Neural cell (in vitro differentiated cells): ENCODE results near the gene CFAP161.

ENCODE experiments used
- CTCF ChIP-seq: fragments of 450-650 bp; IDR thresholded peaks from 2 replicates; pipeline ENCODE4 v1.5.1; 2014; ENCODE audit warnings: antibody characterized with exemption, mild to moderate bottlenecking, moderate library complexity; ENCODE audit not compliant: poor library complexity, severe bottlenecking
- EZH2 ChIP-seq: fragments of 200-600, 300-800 bp; shearing (Covaris generic), sonication (generic); IDR thresholded peaks from 2 replicates; pipeline ENCODE4 v1.6.1; 2014; ENCODE audit warnings: antibody characterized with exemption, low read length, borderline replicate concordance, mild to moderate bottlenecking; ENCODE audit not compliant: insufficient read depth, poor library complexity, severe bottlenecking
- POLR2AphosphoS5 ChIP-seq: IDR thresholded peaks from 2 replicates; pipeline ENCODE4 v1.6.1; 2012
- SMC3 ChIP-seq: fragments of 450-650 bp; conservative IDR thresholded peaks from 2 replicates; pipeline ENCODE4 v1.6.1; 2014; ENCODE audit warnings: antibody characterized with exemption, mild to moderate bottlenecking, moderate library complexity; ENCODE audit not compliant: poor library complexity

GRCh38 chr15:81117581-81117980 is 16.5 kb upstream of the CFAP161 start:
- TF ChIP-seq CTCF: no peak
- no peak for TF ChIP-seq EZH2
- TF ChIP-seq POLR2AphosphoS5: no peak
- TF ChIP-seq SMC3: no peak
